HG03066 (cell line): ENCODE measurements around the gene CERK.

Experiments used
- ATAC-seq: cut with Tn5 transposase; IDR thresholded peaks from one replicate; pipeline ENCODE4 v1.9.1; 2021; ENCODE audit warnings: low read depth; ENCODE audit not compliant: unreplicated experiment

Gene CERK

DNA sequence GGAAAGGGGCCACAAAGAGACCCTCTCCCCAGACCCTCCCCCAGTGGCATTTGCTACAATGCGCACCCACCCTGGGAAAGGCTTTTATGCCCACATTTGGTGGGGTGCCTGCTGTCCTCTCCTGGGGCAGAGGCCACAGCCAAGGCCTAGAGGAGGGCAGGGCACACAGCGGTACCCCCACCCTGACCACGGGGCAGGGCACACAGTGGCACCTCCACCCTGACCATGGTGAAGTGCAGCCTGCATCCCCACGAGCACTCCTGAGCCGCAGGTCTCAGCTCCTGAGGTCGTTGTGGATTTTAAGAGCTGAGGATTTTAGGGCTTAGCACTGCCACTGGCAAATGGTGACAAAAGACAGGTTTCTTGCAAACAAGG lies 34.1 kb downstream of the CERK start:
- ATAC-seq, result no peak

DNA sequence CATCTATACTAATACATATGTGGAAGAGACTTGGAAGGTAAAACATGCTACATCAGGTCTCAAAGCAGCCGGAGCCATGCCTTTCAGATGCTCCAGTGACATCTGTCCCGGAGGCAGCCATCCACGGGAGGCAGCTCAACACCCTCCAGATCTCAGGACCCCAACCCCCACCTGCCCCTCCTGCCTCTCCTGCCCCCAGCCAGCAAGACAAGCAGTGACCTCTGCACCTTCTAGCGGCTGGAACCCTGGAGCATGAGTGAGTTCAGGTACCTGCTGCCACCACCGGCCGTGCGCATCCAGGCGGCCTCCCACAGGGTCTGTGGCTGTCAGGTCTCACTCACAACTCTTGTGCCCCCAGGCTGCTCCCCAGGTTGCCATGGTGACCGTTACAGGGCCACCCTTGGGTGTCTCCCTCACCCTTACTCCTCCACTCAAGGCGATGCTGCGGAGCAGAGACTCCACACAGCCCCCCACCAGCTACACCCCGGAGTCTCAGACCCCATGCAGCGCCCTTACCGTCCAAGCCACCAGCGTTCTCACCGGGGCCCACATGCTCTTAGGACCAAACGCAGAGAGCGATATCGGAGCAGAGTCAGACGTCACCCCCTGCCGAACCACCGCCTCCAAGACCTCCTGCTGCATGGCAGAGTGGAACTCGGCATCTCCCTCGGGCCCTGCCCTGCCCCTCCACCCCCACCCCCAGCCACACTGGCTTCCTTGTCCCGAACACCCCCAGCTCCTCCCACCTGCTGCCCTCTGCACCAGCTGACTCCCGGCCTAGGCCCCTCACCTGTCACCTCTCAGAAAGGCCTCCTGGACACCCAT lies 34.7 kb downstream of the CERK start:
- no peak for ATAC-seq

DNA sequence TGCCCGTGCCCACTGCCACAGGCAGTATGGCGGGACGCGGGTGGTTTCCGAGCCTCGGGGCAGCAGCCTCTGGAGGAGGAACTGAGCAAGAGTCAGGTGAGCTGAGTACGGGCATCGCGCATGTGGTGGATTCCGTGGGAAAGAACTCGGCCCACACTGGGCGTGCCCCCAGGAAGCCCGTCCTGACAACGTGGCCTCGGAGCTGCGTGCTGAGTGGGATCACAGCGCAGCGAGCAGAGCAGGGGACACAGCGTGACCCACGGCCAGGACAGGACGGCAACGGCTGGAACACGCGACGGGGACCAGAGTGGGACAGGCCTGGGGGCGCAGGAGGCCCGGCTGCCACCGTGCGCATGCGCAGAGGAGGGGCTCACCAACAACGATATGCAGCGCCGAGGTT lies 36.8 kb downstream of the CERK start:
- no peak for ATAC-seq

DNA sequence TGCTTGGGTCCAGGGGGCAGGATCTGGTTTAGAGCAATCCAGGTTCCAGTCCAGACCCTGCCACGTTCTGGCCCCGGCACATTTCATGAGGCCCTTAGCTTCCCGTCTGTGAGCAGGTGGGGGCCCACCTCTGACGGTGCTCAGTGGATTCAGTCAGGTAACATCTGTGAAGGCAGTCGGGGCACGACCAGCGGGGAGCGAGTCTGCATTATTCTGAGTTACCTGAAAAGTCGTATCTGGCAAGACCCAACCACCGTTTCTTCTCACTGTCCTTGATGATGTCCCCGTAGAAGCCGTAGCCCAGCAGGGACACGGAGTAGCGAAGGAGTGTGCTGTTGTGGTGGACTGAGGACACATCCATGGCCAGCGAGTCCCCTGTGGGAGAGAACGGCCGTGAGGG lies 39.0 kb downstream of the CERK start:
- no peak for ATAC-seq

DNA sequence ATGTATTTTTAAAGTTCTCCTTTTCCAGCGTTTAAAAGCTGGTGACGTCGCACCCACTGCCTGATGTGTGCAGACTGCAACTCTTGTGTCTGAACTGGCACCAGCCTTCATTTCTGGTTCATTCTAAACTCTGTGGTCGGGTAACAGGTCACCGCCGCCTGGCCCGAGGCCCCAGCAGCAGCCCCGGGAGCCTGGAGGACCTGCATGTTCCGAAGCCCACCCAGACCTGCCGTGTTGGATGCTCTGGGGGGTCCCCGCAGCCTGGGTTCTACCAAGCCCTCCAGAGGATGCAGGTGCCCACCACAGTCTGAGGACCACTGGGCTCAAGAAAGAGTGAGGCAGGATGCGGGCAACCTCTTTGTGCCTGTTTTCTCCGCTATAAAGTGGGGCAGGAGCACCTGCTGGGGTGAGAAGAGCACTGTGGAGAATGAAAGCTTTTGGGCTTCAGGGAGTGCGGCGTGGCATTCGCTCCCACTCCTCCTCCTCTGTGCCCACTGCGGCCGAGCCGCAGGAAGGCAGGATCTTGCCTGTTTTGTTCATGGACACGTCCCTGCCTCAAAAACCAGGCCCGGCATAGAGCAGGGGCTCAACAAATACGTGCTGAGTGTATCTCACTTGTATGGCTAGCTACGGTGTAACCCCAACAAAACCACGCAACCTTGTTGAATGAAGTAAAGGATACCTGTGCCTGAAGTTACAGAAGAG lies 40.1 kb downstream of the CERK start:
- ATAC-seq, result no peak

DNA sequence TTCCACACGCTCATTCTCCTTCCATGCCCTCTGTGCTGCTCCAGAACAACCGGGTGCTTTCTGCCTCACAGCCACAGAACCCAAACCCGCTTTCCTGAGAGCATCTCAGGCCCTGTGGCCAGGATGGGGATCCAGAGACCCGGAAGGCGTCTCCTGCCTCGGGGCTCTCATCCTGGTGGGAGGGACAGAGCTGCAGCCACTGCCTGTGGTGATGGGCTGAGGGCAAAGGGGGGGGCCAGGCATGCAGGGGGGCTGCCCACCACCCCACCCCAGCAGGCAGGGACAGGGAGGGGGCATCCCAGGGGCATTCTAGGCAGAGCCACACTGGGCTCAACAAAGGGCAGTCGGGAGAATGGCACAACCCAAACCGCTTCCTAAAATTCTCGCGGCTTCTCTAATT lies 41.4 kb downstream of the CERK start:
- ATAC-seq, result no peak

DNA sequence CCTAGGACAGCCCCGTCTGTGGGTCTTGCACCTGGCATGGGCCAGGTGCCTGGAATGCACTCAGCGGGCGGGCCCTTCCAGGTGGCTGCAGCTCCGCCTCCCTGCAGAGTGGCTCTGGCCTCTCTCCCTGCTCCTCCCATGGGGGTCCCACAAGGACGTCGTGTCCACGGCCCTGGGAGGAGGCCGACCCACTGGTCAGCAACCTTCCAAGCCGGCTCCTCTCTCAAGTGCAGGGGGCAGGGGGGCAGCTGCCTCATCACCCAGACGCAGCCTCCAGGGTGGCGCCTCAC lies 41.9 kb downstream of the CERK start:
- no peak for ATAC-seq

DNA sequence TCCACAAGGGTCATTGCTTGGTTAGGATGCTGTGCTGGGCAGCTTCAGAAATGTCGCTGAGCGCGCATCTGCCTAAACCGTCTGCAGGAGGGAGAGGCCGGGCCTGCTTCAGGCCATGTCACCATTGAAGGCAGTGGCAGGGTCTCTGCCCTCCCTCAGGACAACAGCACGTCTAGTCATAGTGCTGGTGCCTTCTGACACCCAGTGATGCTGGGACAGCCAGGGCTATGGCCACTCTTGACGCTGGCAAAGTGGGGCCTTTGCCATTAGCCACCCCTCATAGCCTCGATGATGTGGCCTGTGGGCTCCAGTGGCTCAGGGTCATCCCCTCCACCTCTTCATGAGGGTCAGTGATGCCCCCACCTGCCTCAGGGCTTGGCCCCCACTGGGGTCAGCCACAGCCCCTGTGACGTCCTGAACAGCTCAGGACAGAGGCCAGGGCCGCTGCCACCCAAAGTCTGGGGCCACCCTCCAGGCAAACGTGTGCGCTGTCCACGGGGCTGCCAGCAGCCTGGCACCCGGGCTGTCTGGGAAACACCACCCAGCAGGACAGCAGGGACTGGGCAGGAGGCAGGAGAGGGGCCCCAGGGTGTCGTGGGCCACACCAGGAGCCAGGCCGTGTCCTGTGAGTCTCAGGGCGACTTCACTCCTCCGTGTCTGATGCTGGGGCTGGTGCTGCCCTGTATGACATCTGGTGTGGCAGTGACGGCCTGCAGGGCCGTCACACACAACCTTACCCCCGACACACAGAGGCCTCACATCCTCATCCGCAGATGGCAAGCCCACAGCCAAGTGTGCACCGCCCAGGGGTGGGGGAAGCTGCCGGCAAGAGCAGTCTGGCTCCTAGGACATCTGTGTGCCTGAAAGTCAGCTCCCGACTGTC lies 42.5 kb downstream of the CERK start:
- ATAC-seq, result no peak

DNA sequence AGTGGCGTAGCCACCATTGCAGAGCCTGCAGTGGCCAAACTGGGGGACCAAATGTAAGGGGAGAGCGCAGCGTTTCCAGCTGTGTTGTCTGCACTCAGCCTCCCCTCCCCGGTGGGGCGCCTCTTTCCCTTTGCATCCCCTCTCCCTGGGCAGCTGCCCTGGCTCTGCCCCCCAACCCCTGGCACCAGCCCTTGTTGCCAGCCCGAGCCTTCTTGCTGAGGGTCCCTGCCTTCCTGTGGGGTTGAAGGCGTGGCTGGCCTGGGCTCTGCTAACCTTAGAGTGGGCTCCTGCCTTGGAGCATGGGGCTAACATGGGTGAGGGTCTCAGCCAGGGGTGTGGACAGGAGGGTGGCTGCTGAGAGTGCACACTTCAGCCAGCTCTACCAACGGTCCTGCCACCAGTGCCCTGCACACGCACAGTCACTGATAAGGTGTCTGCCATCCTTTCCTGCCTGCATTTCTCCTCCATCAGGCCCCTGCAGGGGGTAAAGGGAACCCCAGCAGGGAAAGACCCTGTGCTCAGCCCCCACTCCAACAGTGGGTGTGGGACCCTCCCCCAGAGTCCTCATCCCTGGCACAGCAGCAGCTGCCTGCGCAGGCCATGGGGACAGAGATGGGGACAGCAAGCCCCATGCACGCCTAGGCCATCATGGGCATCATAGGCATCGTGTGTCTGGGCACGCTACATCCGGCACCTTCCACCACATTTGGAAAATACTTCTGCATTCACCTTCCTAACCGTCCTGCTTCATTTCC lies 43.5 kb downstream of the CERK start:
- no peak for ATAC-seq

DNA sequence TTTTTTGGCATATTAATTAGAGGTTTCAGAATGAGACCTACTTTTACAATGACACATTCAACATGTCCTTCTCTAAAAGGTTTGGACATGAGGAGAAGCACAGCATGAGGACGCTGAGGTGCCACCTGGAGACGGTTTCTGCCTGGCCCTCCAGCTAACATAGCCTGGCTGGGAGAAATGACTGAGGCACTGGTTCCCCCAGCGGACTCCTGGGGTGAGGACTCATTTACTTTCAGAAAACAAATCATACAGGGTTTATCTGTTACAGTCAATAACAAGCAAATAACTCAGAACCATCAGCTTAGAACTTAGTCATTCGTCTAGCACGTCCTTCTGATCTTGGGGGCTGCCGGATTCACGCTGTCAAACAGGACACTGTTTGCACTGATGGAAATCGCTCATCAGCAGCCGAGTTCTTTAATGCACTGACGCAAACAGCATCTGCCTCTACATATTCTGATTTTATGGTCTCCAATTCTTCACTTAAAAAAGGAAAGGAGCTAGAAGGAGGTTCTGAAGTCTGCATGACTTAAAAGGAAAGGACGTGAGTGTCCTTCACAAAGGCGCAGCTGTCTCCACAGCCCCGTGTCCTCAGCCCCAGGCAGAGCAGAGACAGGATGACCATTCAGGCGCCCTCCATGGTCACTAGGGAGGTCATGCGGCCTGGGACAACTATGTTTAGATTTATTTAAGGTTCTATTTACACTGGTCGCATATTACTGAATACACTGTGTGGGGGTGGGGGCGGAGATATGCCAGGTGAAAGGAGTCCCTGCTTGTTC lies 44.2 kb downstream of the CERK start:
- ATAC-seq, result no peak

DNA sequence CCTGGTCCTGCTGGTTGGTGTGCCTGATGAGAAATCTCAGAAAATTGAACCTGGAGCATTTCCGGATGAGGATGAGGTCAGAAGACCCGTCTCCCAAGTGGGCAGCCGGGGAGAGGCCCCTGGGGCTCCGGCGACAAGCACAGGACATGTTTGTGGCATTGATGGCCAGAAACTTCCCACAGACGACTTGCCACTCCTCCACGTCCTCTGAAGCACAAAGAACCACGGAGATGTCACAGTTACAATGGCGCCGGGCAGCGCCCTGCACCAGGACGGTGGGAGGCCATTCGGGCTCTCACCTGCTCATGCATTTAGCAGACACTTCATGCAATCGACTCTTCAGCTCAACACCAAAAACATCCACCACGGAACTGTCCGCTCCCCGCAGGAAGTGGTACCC lies 46.5 kb downstream of the CERK start:
- ATAC-seq, result no peak

DNA sequence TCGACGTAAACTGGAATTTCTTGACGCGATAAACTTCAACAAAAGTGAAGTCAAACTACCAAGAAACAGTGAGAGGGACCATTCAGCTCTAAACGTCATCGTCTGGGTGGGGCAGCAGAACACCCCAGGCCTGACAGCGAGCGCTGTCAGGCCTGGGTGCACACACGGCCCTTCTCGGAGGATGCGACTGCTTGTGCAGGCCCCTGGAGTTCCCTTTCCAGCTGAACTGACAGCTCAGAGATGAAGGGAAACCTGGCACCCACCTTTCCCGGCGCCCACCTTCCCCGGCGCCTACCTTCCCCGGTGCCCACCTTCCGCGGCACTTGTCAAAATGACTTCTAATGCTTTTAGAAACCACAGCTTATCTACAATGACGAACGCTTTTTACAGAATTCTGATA lies 47.9 kb downstream of the CERK start:
- no peak for ATAC-seq

DNA sequence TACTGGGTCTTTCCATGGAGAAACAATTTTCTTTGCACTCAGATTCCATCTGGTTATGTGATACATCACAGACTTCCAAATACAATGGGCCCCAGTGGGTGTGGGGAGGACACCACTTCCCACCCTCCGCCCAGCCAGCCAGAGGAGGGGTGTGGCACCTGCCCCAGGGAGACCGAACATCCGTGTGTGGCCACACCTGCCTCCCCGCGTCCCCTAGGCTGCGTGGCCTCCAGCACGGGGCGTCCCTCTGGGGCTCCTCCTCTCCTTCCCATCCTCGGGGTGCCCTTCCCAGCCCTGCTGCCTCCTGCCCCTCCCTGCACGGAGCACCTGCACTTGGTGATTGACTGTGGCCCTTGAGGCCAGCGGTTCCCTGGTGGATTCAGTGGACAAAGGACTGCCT lies 49.1 kb downstream of the CERK start:
- no peak for ATAC-seq

DNA sequence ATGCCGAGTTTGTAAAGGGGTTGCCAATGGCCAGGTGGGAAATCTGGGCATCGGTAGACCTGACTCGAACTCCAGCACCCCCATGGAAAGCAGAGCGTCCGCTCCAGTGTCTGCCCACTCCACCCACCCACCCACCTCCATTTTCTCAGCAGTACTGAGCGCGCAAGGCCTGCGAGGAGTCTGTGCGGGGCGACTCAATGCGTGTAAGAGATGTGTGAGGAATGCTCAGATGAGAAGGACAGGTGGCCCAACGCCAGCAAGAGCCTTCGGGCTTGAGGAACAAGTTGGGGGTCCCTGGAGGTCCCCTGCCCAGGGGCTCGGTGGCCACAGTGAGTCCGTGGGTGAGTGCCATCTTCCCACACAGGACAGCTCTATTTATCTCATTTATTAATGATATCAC lies 50.6 kb downstream of the CERK start:
- no peak for ATAC-seq

DNA sequence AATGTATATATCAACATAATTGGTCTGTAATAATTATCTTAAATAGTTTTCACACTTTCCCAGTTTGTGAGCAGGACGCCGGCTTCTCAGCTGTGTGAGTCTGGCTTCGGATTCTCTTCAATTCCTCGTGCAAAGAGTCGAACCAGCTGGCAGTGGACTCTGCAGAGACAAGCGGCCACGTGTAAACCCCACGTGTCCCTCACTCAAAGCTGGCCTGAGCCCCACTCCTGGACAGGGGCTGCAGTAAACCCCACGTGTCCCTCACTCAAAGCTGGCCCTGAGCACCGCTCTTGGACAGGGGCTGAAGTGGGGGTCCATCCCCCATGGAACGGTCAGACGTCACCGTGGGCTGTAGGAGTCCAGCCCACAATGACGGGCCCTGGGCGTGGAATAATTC lies 51.0 kb downstream of the CERK start:
- no peak for ATAC-seq

DNA sequence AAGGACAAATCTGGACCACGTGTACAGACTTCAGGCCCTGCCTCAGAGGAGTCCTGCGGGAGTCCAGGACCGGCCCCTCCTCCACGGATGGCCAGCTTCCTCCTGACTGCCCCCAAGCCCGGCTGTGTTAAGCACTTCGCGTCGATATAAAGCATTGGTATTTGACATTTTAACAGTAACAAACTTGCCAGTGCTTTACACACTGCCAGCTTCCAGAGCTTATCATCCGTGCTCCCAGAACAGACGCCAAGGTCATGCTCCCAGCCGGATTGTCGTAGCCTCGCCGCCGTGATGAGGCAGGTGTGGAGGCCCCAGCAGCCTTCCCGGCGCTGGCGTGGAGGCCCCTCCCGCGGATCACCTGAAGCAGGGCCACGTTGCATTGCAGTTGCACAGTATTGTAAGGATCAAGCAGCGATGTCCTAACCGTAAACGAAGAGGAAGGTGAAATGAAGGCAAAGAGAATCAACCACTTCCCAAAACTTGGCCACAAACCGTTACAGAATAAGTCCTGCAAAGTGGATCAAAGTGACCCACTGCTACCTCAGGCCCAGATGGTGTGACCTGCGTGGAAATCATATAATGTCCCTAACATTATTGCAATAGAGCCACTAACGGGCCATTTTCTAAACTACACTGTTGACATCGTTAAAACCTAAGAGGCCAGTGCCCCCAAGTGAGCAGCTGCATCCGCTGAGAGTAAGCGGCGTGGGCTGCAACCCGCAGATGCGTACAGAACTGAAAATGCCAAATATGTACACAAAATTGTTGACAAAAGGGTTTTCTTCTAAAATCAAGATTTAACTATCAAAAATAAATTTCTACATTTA lies 51.6 kb downstream of the CERK start:
- ATAC-seq, result no peak

DNA sequence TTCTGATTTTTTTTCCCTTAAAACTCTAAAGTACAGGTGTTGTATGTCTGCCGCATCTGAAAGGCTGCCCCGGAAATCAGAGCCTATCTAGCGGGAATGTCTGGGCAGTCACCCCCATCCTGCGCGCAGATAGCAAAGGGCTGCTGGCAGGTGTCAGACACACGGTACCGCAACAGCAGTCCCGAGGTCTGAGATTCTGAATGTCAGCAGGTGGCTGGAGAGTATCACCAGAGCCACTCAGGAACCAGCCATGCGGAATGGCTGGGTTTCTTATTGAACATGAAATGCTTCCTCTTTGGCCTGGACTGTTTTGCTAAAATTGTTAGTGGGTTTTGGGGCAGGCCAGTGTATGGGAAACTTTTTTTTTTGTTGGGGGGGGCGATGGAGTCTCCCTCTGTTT lies 53.3 kb downstream of the CERK start:
- ATAC-seq, result peak; percentile 87

DNA sequence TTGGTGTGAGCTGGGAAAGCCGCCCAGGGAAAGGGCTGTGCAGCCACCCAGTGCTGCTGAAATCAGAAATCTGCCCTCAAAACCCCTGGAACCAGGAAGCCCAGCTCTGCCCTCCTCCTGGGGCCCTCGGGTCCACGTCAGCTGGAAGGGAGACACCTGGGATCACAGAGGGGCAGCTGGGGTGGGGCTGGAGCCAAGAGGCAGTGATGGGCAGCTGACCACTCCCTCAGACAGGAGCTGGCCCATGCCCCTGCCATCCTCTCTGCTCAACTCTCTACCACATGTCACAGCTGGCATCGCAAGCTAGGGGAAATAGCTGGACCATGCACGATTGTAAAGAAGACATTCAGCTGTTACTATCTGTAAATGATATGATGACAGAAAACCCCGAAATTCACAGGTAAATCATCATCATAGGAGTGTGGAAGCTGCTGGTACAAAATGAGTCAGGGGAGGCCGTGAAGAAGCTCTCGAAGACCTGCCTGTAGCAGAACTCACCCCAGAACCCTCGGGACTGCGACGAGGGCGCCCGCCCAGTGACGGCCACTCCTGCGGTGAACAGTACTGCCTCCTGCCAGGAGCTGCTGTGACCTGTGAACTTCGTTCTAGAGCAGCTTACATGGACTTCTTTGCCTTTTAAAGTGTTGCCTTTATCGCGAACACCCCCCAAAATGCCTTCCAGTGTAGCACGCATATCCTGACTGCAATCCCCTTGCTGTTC lies 55.9 kb downstream of the CERK start:
- ATAC-seq, result no peak

DNA sequence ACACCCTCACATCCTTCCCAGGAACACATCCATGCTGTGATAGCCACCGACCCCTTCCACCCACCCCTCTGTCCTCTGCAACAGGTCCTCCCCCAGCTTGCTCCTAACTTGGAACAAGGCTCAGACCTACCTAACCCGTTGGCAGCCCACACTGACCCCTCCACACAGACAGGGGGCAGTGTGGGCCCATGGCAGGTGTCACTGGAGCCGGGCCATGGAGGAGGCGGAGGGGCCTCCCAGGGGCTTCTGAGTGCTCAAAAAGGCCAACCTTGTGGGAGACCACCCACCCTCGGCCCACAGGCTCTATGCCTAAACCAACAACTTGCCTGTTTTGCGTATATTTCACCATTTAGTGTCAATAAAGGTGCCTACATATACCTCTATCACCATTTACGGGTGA lies 57.0 kb downstream of the CERK start:
- ATAC-seq, result no peak
